Nephron progenitor cell (in vitro differentiated cells): ENCODE measurements around the gene TPCN2.

Source experiments
- DNase-seq: peaks from one replicate; pipeline ENCODE4 v3.0.0; 2021
- H3K27ac Mint-ChIP-seq: 2 replicates; pipeline ENCODE4 v1.8.0; 2021; ENCODE audit warnings: mild to moderate bottlenecking, moderate library complexity, mixed read lengths
- H3K27me3 Mint-ChIP-seq: 2 replicates; pipeline ENCODE4 v1.8.0; 2021; ENCODE audit warnings: mild to moderate bottlenecking, low read depth, mixed read lengths; ENCODE audit not compliant: poor library complexity
- H3K36me3 Mint-ChIP-seq: 2 replicates; pipeline ENCODE4 v1.8.0; 2021; ENCODE audit warnings: low read depth, mixed read lengths
- H3K4me1 Mint-ChIP-seq: 2 replicates; pipeline ENCODE4 v1.8.0; 2021; ENCODE audit warnings: mixed read lengths
- H3K4me3 Mint-ChIP-seq: 2 replicates; pipeline ENCODE4 v1.8.0; 2021; ENCODE audit warnings: mild to moderate bottlenecking, moderate library complexity, mixed read lengths
- H3K9me3 Mint-ChIP-seq: 2 replicates; pipeline ENCODE4 v1.8.0; 2021; ENCODE audit warnings: mild to moderate bottlenecking, moderate library complexity, mixed read lengths
- TF ChIP-seq, protein P1 (sequence below): fragments of 200-600 bp; sonication (generic); IDR thresholded peaks from 2 replicates; pipeline ENCODE4 v1.5.0; 2021; ENCODE audit warnings: antibody characterized with exemption

TPCN2 gene

DNA sequence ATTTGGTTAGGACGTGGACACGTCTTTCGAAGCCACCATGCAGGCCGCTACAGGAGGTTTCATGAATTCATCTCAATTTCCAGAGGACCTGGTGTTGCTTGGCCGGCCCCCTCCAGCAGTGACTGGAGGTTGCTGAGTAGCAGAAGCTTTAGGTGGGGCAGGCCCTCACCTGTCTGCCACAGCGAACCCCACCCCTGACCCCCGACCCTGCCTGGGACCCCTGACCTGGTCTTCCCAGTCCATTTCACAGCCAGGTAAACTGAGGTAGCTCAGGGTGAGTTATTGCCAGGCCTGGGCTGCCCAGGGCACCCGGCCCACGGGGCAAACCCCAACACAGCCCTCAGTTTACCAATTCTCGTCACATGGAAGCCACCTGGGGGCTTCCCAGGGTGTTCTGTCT lies 67.9 kb downstream of the TPCN2 start:
- no peaks in the 10 kb centered on the region for H3K36me3 Mint-ChIP-seq
- H3K4me1 Mint-ChIP-seq: peaks cover 52% of the 10 kb centered on the region
- H3K9me3 Mint-ChIP-seq: peaks cover 8% of the 10 kb centered on the region
- DNase-seq: no peak
- no peak overlapping the region for H3K27ac Mint-ChIP-seq
- TF ChIP-seq, protein P1, sequence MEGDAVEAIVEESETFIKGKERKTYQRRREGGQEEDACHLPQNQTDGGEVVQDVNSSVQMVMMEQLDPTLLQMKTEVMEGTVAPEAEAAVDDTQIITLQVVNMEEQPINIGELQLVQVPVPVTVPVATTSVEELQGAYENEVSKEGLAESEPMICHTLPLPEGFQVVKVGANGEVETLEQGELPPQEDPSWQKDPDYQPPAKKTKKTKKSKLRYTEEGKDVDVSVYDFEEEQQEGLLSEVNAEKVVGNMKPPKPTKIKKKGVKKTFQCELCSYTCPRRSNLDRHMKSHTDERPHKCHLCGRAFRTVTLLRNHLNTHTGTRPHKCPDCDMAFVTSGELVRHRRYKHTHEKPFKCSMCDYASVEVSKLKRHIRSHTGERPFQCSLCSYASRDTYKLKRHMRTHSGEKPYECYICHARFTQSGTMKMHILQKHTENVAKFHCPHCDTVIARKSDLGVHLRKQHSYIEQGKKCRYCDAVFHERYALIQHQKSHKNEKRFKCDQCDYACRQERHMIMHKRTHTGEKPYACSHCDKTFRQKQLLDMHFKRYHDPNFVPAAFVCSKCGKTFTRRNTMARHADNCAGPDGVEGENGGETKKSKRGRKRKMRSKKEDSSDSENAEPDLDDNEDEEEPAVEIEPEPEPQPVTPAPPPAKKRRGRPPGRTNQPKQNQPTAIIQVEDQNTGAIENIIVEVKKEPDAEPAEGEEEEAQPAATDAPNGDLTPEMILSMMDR: no peak
- H3K27me3 Mint-ChIP-seq: peaks cover 5% of the 10 kb centered on the region
- H3K4me3 Mint-ChIP-seq: no peak overlapping the region

DNA sequence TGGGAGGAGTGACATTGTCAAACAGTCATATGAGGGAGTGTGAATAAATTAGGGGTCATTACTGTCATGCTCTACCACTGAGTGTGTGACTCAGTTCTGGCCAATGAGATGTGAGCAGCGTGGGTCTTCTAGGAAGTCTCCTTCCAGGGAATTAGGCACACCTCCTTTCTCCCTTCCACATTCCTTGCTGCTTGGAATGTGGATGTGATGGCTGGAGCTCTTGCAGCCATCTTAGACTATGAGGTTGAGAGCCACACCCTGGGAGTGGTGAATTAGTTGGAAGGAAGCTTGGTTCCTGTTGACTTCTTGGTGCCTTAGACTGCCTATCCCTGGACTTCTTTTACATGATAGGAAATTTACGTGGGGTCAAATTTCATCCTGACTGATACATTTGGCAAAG lies 70.5 kb downstream of the TPCN2 start:
- TF ChIP-seq, protein P1: no peak
- H3K36me3 Mint-ChIP-seq: no peaks in the 10 kb centered on the region
- peaks cover 8% of the 10 kb centered on the region for H3K9me3 Mint-ChIP-seq
- peaks cover 5% of the 10 kb centered on the region for H3K27me3 Mint-ChIP-seq
- H3K4me3 Mint-ChIP-seq: no peak overlapping the region
- DNase-seq: no peak
- no peak overlapping the region for H3K27ac Mint-ChIP-seq
- H3K4me1 Mint-ChIP-seq: peaks cover 47% of the 10 kb centered on the region

DNA sequence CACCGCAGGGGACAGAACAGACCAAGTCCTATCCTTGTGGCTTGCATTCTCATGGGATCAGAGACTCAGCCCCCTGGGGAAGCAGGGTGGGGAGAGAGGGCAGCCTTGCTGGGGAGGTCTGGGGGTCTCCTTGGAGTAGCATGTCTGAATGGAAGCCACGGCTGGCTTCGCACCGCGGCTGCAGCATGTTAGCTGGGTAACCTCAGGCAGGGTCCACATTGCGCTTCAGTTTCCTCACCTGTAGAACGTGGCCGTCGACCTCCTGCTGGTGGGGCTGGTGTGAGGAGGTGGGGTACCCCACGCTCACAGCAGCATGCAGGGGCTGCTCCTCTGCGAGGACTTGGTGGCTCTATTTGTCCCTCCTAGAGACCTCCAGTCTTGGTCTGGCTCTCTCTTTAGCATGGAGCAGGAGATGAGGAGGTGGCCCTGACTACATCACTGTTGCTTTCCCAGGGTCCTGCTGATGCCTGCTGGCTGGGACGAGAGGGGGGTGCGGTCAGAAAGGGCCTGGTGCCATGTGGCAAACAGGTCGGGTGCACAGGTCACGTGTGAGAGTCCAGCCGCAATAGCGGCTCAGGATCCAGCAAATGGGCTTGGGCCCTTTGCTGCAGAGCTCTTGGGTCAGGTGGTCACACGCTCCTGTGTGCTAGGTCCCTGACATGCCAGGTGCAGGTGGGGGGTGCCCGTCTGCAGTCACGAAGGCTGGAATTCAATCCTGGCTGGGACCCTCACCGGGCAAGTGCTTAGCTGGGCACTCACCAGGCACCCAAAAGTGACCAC lies 71.6 kb downstream of the TPCN2 start:
- Mint-ChIP-seq H3K27ac (no peak overlapping the region), H3K4me3 (no peak overlapping the region), H3K4me1 (peaks cover 45% of the 10 kb centered on the region), H3K9me3 (peaks cover 8% of the 10 kb centered on the region), H3K36me3 (no peaks in the 10 kb centered on the region), H3K27me3 (peaks cover 1% of the 10 kb centered on the region)
- DNase-seq: no peak
- TF ChIP-seq, protein P1: no peak

DNA sequence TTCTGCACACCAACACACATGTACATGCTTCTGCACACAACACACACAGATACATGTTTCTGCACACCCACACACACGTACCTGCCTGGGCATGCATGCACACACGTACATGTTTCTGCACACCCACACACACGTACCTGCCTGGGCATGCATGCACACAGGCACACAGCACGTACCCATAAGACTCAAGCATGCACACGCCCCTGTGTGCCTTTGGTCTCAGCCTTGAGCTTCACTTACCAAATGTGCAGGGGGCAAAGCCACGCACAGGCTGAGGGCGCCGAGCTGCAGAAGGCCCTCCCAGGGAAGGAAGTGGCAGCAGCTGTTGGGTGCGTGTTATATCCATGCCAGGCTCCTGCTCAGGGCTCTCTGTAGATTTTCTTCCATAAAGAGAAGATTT lies 72.3 kb downstream of the TPCN2 start:
- DNase-seq: no peak
- TF ChIP-seq, protein P1: no peak
- Mint-ChIP-seq H3K27me3 (no peaks in the 10 kb centered on the region), H3K4me3 (no peak overlapping the region), H3K9me3 (peaks cover 8% of the 10 kb centered on the region), H3K27ac (no peak overlapping the region), H3K4me1 (peaks cover 42% of the 10 kb centered on the region), H3K36me3 (no peaks in the 10 kb centered on the region)

DNA sequence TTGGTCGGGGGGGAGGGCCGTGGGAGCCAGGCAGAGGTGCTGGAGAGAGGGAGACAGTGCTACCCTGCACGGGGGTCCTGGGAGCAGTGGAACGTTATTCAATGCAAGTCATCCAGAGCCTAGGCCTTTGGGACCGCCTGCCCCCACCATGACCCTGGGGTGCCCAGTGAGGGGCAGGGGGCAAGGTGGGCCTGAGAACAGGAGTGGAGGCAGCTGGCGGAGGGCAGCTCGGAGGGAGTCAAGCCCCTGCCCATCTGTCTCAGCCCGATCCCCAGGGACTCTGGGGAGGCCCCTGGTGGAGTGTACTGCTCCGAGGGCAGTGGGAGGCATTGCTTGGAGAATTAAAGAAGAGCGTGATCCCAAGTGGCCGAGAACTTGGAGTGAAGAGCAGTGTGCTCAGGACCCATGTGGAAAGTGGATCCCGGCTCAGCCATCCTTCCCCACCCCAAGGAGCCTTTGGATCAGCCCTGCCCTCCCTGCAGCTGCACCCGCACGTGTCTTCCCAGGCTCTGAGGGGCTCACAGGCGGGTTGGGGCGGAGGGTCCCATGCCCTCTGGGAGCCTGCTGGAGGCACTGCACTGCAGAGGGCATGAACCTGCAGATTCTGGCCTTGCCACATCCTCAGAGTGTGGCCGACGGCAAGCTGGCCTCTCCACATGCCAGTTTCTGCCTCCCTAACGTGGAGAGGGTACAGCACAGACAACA lies 73.0 kb downstream of the TPCN2 start:
- Mint-ChIP-seq H3K27me3 (no peaks in the 10 kb centered on the region), H3K27ac (no peak overlapping the region), H3K36me3 (no peaks in the 10 kb centered on the region), H3K9me3 (peaks cover 8% of the 10 kb centered on the region), H3K4me3 (no peak overlapping the region), H3K4me1 (peaks cover 36% of the 10 kb centered on the region)
- TF ChIP-seq, protein P1: no peak
- DNase-seq: no peak

DNA sequence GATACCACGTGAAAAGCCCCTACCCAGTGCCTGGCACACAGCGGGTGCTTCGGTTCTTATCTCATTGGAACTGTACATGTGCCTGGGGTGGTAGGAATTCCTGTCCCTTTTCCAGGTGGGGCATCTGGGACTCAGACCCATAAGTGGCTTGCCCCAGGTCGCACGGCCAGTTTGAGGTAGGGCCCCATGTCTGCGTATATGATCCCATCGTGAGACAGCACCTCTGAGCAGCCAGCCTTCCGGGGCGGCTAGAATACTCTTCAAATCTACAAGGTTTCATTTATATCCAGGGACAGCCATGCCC lies 73.5 kb downstream of the TPCN2 start:
- Mint-ChIP-seq H3K36me3 (no peaks in the 10 kb centered on the region), H3K27me3 (no peaks in the 10 kb centered on the region), H3K4me1 (peaks cover 32% of the 10 kb centered on the region), H3K9me3 (peaks cover 10% of the 10 kb centered on the region), H3K27ac (no peak overlapping the region), H3K4me3 (no peak overlapping the region)
- DNase-seq: no peak
- TF ChIP-seq, protein P1: no peak
